Measurements from ENCODE around the gene CBFA2T2.
"Not testable (repeated sequence)": the region's sequence is repeated elsewhere in the genome, so short reads cannot be mapped to it uniquely, and the experiment has no call there.

The CBFA2T2 gene

GRCh38 chr20:33444797-33445560, 44.9 kb upstream of the CBFA2T2 start:
- TF ChIP-seq CTCF (conservative IDR thresholded peaks at IDR 0.05; ENCODE audit: low read depth, low read length): peak; percentile 28
- no peak overlapping the region for H3K4me3 ChIP-seq (ENCODE audit: low read depth, low read length)
- DNase-seq (ENCODE audit: low read depth): peak; percentile 29

- TF ChIP-seq CTCF (conservative IDR thresholded peaks at IDR 0.05; ENCODE audit: low read depth, low read length): no peak
- no peak overlapping the region for H3K4me3 ChIP-seq (ENCODE audit: low read depth, low read length)
- no peak for DNase-seq (ENCODE audit: low read depth)
Measured at GRCh38 chr20:33445881-33446625, 43.8 kb upstream of the CBFA2T2 start.

- no peak overlapping the region for H3K4me3 ChIP-seq (ENCODE audit: low read depth, low read length)
- no peak for TF ChIP-seq CTCF (conservative IDR thresholded peaks at IDR 0.05; ENCODE audit: low read depth, low read length)
- peak; percentile 34 for DNase-seq (ENCODE audit: low read depth)
Measured at GRCh38 chr20:33450867-33451266, 39.0 kb upstream of the CBFA2T2 start.

- peak; percentile 99 for TF ChIP-seq CTCF (conservative IDR thresholded peaks at IDR 0.05; ENCODE audit: low read depth, low read length)
- H3K4me3 ChIP-seq (ENCODE audit: low read depth, low read length): not testable (repeated sequence)
- peak; percentile 79 for DNase-seq (ENCODE audit: low read depth)
Measured at GRCh38 chr20:33456916-33457642, 32.8 kb upstream of the CBFA2T2 start.

GRCh38 chr20:33459599-33459998, 30.3 kb upstream of the CBFA2T2 start:
- no peak for TF ChIP-seq CTCF (conservative IDR thresholded peaks at IDR 0.05; ENCODE audit: low read depth, low read length)
- no peak for DNase-seq (ENCODE audit: low read depth)
- H3K4me3 ChIP-seq (ENCODE audit: low read depth, low read length): no peak overlapping the region

- DNase-seq (ENCODE audit: low read depth): no peak
Measured at GRCh38 chr20:33460711-33461110, 29.2 kb upstream of the CBFA2T2 start.

More at GRCh38 chr20:33460711-33461110, 29.2 kb upstream of the CBFA2T2 start:
- no peak overlapping the region for H3K4me3 ChIP-seq (ENCODE audit: low read depth, low read length)
- no peak for TF ChIP-seq CTCF (conservative IDR thresholded peaks at IDR 0.05; ENCODE audit: low read depth, low read length)

Data from choroid plexus epithelial cell (primary cell).